IPS-11a (cell line): Measurements from ENCODE around the gene HOXD4.

ENCODE experiments used
- H3K4me3 ChIP-seq: one replicate; pipeline ENCODE4 v1.5.1; 2013; ENCODE audit warnings: low read depth, low read length, control low read depth

HOXD4 gene

GRCh38 chr2:176126929-176127773, 24.2 kb upstream of the HOXD4 start:
- H3K4me3 ChIP-seq, result no peak overlapping the region

GRCh38 chr2:176127774-176128072, 23.6 kb upstream of the HOXD4 start:
- H3K4me3 ChIP-seq, result no peak overlapping the region

- H3K4me3 ChIP-seq, result no peak overlapping the region
Measured at GRCh38 chr2:176128172-176128981, 23.0 kb upstream of the HOXD4 start.

- H3K4me3 ChIP-seq, result no peak within 1 kb of the TSS
Measured at GRCh38 chr2:176128982-176129796, 22.2 kb upstream of the HOXD4 start, which contains the start of gene HOXD8. HOXD8 (plus strand) TSS chr2:176129705; CDS start chr2:176130367, 662 bp downstream.

GRCh38 chr2:176129813-176130146, 21.6 kb upstream of the HOXD4 start:
- H3K4me3 ChIP-seq, result no peak overlapping the region

GRCh38 chr2:176130147-176130956, 21.0 kb upstream of the HOXD4 start:
- H3K4me3 ChIP-seq, result no peak overlapping the region

- H3K4me3 ChIP-seq, result no peak overlapping the region
Measured at GRCh38 chr2:176130957-176131847, 20.1 kb upstream of the HOXD4 start.

- H3K4me3 ChIP-seq, result no peak overlapping the region
Measured at GRCh38 chr2:176131848-176132158, 19.5 kb upstream of the HOXD4 start.

GRCh38 chr2:176132205-176133171, 18.9 kb upstream of the HOXD4 start:
- no peak overlapping the region for H3K4me3 ChIP-seq

- H3K4me3 ChIP-seq, result no peak overlapping the region
Measured at GRCh38 chr2:176133389-176133788, 18.0 kb upstream of the HOXD4 start.

GRCh38 chr2:176134035-176134434, 17.3 kb upstream of the HOXD4 start:
- no peak overlapping the region for H3K4me3 ChIP-seq

- no peak overlapping the region for H3K4me3 ChIP-seq
Measured at GRCh38 chr2:176135035-176135440, 16.3 kb upstream of the HOXD4 start.

GRCh38 chr2:176136374-176137251, 14.7 kb upstream of the HOXD4 start:
- H3K4me3 ChIP-seq, result peak overlapping the region; percentile 15

- no peak overlapping the region for H3K4me3 ChIP-seq
Measured at GRCh38 chr2:176137252-176137580, 14.1 kb upstream of the HOXD4 start.

- H3K4me3 ChIP-seq, result no peak overlapping the region
Measured at GRCh38 chr2:176137906-176138305, 13.4 kb upstream of the HOXD4 start.

- no peak overlapping the region for H3K4me3 ChIP-seq
Measured at GRCh38 chr2:176138526-176138922, 12.8 kb upstream of the HOXD4 start.

- H3K4me3 ChIP-seq, result no peak overlapping the region
Measured at GRCh38 chr2:176138923-176139660, 12.3 kb upstream of the HOXD4 start.
